OCI-M2 (cell line): ENCODE results near the gene GTF2H4.
A peak's percentile ranks its signal among the peaks of the same experiment; 100 is the strongest.
"Not testable (repeated sequence)": the region's sequence is repeated elsewhere in the genome, so short reads cannot be mapped to it uniquely, and the experiment has no call there.

Experiments
- DNase-seq: peaks from one replicate; lab custom pipeline; 2025; ENCODE audit not compliant: unreplicated experiment; lab: John Stamatoyannopoulos, UW

Gene GTF2H4

GRCh38 chr6:30894381-30894780, 13.6 kb upstream of the GTF2H4 start:
- DNase-seq: no peak

DNA sequence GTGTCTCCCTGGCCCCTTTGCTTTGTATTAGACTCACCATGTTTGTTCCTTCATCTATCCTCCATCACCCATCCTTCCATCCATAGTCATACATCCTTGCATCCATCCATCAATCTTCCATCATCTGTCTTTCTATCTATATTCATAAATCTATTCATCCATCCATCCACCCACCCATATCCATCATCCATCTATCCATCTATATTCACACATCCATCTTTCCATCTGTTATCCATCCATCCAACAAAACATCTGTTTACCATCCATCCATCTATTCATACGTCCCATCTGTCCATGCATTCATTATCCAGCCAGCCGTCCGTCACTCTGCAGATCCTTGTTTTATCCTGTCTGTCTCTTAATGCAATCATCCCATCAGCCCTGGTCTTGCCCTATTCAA, 13.1 kb upstream of the GTF2H4 start:
- DNase-seq: no peak

- DNase-seq: no peak
These were observed 12.7 kb upstream of the GTF2H4 start for GRCh38 chr6:30895343-30895742.

- DNase-seq: no peak
These were observed 11.5 kb upstream of the GTF2H4 start for GRCh38 chr6:30896541-30896940.

GRCh38 chr6:30897882-30898281, 10.1 kb upstream of the GTF2H4 start:
- no peak for DNase-seq

DNA sequence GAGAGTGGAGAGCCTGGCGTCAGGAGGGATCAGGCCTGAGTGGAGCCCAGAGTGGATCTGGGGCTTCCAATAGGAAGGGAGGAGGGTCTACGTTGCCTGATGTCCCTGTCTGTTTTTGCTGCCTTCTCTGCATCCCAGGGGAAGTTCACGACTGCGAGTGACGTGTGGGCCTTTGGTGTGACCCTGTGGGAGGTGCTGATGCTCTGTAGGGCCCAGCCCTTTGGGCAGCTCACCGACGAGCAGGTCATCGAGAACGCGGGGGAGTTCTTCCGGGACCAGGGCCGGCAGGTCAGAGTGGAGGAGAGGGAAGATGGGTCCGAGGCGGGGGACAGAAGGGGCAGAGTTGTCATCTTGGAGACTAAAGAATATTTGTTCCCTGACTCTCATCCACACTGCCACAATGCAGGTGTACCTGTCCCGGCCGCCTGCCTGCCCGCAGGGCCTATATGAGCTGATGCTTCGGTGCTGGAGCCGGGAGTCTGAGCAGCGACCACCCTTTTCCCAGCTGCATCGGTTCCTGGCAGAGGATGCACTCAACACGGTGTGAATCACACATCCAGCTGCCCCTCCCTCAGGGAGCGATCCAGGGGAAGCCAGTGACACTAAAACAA, 9.2 kb upstream of the GTF2H4 start:
- DNase-seq: no peak

DNA sequence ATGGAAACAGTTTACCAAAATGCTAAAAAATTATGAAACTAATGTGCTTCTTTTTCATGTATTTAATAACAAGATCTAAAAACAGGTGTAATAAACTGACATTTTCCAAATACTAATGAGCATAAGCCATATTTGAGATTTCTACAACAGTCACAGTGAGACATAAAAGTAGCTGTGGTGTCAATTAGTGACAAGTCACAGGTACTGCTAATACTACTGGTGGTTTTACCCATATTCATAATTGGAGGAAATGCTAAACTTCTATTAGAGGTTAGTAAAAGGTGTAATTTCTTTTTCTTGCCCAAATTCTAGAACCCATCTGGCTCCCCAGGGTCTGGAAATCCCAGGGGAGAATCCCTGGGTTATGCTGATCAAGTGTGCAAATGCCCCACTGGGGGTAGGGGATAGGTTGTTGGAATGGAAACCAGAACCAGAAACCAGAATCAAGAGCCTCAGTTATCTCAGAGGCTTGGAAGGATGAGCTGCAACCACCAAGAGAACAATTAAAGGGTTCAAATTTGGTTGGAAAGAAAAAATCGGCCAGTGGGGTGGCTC, 7.1 kb upstream of the GTF2H4 start:
- DNase-seq: no peak

DNA sequence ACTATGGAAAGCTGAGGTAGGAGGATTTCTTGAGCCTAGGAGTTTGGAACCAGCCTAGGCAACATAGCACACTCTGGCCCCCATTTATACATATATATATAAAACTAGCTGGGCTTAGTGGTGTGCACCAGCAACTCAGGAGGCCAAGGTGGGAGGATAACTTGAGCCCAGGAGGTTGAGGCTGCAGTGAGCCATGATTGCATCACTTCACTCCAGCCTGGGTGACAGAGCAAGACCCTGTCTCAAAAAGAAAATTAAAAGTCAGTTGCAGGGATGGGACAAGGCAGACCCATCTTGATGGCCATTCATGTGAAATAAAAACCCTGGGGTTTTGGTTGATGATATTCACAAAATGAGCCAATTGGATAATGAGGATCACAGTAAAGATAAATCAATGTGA, 6.6 kb upstream of the GTF2H4 start:
- no peak for DNase-seq

- DNase-seq: not testable (repeated sequence)
These were observed 5.8 kb upstream of the GTF2H4 start for GRCh38 chr6:30902196-30902595.

- no peak for DNase-seq
These were observed 5.3 kb upstream of the GTF2H4 start for GRCh38 chr6:30902709-30903108.

DNA sequence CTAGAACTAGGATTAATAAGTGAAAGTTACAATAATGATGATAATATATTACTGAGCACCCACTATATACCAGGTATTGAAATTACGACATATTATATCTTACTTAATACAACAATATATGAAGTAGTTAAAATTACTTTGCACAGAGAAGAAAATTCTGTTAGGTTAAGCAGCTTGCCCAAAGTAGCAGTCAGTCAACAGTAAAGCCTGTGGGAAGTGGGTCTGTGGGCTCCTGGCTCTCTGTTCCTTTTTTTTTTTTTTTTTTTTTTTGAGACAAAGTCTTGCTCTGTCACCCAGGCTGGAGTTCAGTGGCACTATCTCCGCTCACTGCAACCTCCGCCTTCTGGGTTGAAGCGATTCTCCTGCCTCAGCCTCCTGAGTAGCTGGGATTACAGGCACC, 4.8 kb upstream of the GTF2H4 start:
- DNase-seq: no peak

GRCh38 chr6:30907290-30907757, 683 bp upstream of the GTF2H4 start:
- not testable (repeated sequence) for DNase-seq

GRCh38 chr6:30908700-30909099, 693 bp downstream of the GTF2H4 start:
- DNase-seq: no peak

DNA sequence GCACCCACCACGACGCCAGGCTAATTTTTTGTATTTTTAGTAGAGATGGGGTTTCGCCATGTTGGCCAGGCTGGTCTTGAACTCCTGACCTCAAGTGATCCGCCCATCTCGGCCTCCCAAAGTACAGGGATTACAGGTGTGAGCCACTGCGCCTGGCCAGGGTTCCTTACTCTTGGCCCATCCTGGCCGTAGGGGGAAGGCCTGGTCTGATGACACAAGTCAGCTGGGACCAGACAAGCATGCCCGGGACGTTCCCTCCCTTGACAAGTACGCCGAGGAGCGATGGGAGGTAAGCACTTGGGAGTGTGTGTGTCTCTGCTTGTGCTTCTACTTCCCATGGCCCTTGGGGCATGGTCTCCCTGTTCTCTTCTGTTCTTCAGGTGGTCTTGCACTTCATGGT, 2.5 kb downstream of the GTF2H4 start:
- DNase-seq: not testable (repeated sequence)

DNA sequence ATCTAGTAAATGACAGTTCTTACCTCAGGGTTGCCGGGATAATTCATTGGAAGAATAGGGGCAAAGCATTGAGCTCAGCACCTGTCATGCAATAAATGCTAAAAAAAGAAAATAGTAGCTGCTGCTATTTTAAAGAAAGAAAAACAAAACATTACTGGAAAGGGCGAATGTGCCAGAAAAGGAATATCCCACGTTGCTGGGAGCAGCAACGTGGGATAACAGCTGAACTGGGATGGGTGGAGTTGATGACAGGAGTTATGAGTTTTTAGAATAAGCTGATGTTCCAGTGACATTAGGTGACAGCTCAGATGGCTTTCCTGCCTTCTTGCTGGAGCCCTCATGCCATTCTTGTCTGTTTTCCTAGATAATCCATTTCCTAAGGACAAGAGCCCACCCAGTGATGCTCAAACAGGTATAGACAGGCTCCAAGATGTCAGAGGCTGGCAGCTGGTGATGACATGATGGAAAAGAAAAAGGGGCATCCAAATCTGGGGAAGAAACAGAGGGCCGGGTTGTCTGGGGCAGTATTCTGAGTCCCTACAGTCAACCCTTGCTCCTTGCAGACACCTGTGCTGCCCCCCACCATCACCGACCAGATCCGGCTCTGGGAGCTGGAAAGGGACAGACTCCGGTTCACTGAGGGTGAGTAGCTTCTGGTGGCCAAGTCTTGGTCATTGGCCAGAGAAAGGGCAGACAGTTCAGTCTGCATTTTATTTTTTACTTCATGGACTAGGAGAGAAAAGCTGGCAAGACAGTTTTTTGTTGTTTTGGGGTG, 4.9 kb downstream of the GTF2H4 start:
- no peak for DNase-seq

GRCh38 chr6:30913721-30914075, 5.7 kb downstream of the GTF2H4 start:
- no peak for DNase-seq

GRCh38 chr6:30914076-30914853, 6.3 kb downstream of the GTF2H4 start, which contains the start of gene VARS2:
Gene VARS2, plus strand, starts transcription at chr6:30914238. Its CDS starts 599 bp downstream, at chr6:30914837.
- peak; percentile 51 for DNase-seq

DNA sequence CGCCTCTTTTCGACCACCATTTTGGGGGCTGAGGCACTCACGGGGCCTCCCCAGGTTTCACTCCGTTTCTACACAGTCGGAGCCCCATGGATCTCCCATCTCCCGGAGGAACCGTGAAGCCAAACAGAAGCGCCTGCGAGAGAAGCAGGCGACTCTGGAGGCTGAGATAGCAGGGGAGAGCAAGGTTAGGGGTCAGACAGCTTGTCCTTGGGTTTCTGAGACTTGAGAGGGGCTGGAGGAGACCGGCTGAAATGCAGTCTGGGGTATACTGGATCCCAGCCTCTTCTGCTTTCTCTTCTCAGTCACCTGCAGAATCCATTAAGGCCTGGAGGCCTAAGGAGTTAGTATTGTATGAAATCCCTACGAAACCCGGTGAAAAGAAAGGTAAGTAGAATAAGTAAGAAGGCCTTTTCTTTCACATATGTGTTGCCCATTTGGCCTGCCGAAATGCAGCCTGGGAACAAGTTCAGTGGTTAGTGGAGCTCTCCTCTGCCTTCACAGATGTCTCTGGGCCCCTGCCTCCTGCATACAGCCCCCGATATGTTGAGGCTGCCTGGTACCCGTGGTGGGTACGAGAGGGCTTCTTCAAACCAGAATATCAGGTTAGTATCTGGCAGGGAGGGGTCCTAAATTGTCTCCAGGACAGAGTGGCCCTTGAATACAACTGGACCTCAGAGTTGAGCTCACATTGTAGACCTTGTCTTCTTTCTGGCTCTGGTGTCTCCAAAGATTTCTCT, 7.0 kb downstream of the GTF2H4 start:
- no peak for DNase-seq

DNA sequence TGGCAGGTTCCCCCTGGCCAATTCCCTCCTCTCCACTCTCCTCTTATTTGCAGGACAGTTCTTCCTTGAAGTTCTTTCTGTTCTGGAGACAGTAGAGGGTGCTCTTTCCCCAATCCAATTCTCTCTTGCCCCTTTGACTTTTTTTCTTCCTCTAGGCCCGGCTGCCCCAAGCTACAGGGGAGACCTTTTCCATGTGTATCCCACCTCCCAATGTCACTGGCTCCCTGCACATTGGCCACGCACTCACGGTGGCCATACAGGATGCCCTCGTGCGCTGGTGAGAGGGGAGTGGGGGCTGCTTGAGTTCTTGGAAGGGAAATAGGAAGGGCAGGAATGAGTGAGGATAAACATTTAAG, 7.6 kb downstream of the GTF2H4 start:
- DNase-seq: no peak

DNA sequence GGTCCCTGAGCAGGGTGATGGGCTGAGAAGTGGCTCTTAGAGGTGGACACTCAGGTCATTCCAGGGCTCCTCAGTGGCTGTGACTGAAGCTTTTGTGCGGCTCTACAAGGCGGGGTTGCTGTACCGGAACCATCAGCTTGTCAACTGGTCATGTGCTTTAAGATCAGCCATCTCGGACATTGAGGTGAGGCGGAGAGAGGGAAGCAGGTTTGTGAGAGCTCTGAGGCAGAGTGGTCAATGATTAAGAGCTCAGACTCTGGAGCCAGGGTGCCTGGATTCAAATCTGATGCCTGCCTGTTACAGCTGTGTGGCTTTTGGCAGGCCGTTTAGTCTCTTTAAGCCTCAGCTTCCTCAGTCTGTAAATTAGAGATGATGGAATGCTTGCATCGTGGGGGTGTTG, 9.0 kb downstream of the GTF2H4 start:
- DNase-seq: no peak

DNA sequence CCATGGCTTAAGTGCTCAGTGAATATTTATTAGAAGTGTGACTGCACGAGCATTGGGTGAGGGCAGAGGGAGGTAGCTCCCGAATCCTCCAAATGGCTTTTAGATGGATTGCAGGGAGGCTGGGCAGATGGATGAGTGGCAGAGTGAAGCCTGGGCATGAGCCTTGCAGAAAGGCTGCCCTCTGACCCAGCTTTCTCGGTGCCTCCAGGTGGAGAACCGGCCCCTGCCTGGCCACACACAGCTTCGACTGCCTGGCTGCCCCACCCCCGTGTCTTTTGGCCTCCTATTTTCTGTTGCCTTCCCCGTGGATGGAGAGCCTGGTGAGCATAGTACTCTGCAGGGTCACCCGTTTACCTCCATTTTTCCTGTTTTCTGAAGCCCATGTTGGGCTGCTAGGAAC, 9.5 kb downstream of the GTF2H4 start:
- no peak for DNase-seq
